GM18868 (cell line): ENCODE results near the gene LBHD2.

Source experiments
- ATAC-seq: cut with Tn5 transposase; IDR thresholded peaks from one replicate; pipeline ENCODE4 v1.9.1; 2021; ENCODE audit warnings: mild to moderate bottlenecking, moderate library complexity; ENCODE audit not compliant: unreplicated experiment

LBHD2 gene

GRCh38 chr14:103129301-103130016 lies 45.4 kb downstream of the LBHD2 start:
- ATAC-seq = no peak

- ATAC-seq = no peak
Measured at GRCh38 chr14:103130017-103130764, 46.2 kb downstream of the LBHD2 start.

DNA sequence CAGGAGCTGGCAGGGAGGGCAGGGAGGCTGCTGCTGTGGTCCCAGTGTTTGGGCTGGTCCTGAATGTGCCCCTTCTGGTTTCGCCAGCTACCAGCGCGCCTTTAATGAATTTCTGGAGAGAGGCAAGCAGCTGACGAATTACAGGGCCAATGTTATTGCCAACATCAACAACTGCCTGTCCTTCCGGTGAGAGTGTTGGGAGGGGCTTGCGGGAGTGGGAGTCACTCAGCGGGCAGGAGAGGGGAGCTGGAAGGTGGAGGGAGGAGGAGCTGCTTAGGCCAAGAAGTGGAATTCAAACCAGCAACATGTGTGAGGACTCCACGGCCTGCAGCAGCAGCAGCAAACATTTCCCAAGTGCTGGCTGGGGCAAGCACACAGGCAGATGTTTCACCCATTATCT lies 47.0 kb downstream of the LBHD2 start:
- no peak for ATAC-seq

- no peak for ATAC-seq
Measured at GRCh38 chr14:103131580-103131979, 47.6 kb downstream of the LBHD2 start.

DNA sequence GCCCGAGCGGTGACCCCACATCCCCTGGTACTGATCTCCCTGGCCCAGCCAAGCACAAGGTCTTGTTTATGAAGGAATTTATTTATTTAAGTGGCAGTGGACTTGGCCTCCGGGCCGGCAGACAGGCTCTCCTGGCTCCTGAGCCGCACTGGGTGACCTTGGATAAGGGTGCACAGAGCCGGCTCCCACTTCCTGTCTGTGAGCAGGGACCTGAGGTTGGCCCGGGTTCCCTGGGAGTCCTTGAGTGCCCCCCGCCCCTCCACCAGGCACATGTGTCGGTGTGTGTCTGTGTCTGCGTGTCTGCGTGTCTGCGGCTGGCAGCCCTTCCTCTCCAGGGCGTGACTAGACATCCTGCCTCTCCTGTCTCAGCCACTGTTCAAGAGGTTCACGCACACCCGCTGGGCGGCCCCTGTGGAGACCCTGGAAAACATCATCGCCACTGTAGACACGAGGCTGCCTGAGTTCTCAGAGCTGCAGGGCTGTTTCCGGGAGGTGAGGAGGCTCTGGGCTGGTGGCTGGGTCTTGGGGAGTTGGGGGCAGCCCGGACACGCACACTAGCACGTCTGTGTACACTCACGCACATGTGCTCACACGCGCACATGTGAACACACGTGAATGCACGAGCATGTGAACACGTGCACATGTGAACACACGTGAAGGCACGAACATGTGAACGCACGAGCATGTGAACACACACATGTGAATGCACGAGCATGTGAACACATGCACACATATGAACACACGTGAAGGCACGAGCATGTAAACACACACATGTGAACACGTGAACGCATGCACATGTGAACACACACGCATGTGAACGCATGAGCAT lies 48.6 kb downstream of the LBHD2 start:
- ATAC-seq = no peak

DNA sequence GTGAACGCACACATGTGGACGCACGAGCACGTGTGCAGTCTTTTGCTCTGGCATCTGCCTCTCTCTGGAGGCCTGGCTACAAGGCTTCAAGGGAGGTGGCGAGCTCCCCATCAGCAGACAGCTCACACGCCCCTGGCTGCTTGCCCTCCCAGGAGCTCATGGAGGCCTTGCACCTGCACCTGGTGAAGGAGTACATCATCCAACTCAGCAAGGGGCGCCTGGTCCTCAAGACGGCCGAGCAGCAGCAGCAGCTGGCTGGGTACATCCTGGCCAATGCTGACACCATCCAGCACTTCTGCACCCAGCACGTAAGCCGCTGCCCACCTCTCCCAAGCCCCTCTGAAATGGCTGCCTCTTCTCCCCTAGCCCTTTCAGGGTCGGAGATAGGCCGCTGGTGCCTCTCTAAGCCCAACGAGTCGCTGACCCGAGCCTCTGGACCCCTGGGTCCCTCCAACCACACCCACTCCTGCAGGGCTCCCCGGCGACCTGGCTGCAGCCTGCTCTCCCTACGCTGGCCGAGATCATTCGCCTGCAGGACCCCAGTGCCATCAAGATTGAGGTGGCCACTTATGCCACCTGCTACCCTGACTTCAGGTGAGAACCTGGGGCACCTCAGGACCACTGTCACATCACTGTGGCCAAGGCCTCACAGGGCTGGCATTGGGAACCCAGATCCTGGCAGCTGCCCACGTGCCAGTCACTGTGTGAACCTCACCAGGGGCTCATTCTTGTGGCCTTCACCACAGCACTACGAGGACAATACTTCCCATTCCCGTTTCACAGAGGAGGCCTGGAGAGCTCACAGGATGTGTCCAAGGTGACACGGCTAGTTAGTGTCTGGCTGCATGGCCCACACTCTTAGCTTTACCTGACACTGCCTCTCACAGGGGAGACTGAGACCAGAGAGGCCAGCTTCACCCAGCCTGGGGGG lies 49.5 kb downstream of the LBHD2 start:
- no peak for ATAC-seq

GRCh38 chr14:103134405-103134804 lies 50.4 kb downstream of the LBHD2 start:
- no peak for ATAC-seq

GRCh38 chr14:103134919-103135318 lies 50.9 kb downstream of the LBHD2 start:
- ATAC-seq = no peak

GRCh38 chr14:103135333-103136260 lies 51.6 kb downstream of the LBHD2 start:
- ATAC-seq = no peak

DNA sequence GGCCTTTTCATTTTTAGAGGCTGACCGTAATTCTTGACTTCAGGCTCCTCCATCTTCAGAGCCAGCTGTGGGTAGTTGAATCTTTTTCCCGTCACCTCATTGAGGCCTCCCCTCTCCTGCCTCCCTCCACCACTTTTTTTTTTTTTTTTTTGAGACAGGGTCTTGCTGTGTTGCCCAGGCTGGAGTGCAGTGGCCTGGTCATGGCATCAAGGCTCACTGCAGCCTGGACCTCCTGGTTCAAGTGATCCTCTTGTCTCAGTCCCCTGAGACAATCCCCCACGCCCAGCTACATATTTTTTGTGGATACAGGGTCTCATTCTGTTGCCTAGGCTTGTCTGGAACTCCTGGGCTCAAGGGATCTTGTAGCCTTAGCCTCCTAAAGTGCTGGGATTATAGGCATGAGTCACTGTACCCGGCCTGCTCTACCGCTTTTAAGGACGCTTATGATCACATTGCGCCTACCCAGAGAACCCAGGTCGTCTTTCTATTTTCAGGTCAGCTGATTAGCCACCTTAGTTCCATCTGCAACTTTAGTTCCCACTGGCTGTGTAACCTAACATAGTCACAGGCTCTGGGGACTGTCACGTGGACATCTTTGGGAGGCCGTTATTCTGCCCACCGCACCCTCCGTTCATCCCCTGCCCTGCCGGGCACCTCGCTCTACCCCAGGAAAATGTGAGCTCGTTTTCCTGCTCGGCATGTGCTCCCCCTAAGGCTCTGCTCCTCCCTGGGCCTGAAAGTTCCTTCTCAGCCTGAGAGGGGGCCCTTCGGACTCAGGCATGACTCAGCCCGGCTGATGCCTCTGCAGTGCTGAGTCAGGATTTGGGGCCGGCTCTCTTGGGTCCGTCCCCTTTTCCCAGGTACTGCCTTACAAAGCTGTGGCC lies 52.6 kb downstream of the LBHD2 start:
- ATAC-seq = no peak

GRCh38 chr14:103137689-103138300 lies 53.8 kb downstream of the LBHD2 start:
- no peak for ATAC-seq

GRCh38 chr14:103138301-103139131 lies 54.5 kb downstream of the LBHD2 start:
- ATAC-seq = no peak

DNA sequence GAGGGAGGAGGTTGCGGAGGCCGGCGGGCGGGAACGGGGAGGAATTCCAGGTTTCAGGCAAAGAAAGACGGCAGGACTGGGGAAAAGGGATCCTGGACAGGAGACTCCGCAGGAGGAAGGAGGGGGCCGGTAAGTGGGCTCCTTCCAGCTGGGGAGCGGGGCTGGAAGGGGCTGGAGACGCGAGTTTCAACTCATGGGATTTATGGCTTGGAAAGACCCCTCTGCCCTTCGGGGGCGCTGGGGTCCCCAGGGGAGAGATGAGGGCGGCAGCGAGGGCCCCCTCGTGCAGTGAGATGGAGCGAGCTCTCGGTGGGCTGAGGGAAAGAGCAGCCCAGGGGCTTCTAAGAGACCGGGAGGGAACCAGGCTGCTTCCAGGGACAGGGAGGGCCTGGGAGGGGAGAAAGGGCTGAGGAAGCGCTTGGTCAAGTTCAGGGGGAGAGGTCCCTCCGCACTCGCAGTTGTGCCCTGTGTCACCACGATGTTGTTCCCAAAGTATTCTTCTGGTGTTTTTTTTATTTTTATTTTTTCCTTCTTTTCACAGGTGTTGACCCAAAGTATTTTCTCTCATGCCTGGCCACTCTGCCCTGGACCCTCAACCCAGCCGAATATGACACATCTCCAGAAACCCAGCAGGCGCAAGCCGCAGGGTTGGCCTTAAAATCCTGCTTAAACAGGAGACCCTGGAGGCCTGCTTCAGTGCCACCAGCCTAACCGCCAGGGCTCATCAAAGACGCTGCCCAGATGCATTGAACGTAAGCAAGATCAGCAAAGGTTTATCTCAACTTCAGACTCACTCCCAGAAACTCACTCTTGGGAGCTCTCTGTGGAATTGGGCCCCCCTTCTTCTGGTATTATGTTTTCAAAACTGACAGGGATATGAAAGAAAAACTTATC lies 55.4 kb downstream of the LBHD2 start:
- no peak for ATAC-seq
